ENCODE results near the gene ZNF804A.
"Not testable (repeated sequence)": the region's sequence is repeated elsewhere in the genome, so short reads cannot be mapped to it uniquely, and the experiment has no call there.

ZNF804A gene

DNA sequence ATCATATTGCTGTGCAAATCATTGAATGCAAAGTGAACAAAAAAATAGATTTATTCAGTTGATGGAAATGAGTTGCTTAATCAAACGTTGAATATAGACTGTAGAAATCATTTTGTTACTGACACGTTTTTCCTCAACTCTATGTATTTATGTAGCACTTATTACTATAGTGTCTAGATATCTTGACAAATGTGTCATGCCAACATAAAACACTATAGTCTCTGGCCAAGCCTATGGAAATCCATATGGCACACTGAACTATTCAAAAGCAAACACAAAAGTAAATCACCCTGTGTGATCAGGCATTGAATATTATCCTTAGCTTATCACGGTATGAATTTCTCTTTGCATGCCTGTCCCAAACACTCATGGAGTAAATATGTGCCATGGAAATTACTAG lies 131.3 kb downstream of the ZNF804A start:
- DNase-seq: no peak

DNA sequence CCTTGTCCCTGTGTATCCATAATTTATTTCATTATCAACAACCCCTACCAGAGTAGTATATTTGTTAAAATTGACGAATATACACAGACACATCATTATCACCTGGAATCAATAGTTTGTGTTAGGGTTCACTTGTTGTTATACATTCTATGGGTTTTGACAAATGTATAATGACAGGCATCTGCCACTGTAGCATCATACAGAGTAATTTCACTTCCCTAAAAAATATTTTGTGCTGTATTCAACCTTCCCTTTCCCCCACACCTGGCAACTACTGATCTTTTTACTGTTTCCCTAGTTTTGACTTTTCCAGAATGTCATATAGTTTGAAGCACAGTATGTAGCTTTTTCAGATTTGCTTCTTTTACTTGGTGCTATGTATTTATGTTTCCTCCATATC lies 132.0 kb downstream of the ZNF804A start:
- DNase-seq: no peak

DNA sequence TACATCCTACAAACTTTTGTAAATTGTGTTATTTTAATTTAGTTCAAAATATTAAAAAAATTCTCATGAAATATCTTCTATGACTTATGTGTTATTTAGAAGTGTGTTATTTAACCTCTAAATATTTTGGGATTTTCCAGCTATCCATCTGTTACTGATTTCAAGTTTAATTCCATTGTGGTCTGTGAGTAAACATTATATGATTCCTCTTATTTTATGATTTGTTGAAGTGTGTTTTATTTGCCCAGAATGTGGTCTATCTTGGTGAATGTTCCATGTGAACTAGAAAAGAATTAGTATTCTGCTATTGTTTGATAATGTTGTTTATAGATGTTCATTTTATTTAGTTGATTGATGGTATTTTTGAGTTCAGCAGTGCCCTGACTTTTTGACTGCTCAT lies 136.0 kb downstream of the ZNF804A start:
- no peak for DNase-seq

DNA sequence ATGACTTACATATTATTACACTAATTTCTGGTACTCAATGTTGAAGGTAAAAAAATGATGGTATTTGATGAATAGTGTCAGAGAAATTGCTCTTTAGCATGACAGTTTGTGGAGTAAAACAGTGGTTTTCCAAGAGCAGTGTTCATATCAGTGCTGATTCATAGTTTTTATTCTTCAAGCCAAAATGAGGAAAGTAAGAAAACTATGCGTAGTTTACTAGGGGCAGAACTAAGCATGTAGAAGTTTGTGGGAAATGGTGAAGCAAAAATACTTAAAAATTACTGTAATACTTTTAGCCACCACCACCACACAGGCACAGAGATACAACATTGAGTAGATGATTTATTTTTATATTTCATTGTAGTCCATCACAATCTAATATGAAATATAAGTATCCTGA lies 137.3 kb downstream of the ZNF804A start:
- DNase-seq: no peak

DNA sequence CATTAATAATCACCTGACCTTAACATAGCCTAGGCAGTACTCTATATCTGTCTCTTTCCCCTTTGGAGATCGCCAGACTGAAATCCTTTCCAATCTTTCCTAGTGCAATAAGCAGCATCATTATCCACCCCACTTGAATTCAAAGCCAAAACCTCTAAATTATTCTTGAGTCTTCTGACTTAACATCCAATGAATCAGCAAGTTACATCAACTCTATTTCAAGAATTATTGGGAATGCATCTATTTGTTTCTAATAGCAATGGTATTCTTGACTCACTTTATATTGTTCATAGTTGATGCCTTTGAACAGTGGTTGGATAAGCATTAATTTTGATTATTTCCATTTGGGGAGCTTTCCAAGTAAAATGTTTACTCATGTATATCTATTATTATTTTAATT lies 144.8 kb downstream of the ZNF804A start:
- DNase-seq: no peak

DNA sequence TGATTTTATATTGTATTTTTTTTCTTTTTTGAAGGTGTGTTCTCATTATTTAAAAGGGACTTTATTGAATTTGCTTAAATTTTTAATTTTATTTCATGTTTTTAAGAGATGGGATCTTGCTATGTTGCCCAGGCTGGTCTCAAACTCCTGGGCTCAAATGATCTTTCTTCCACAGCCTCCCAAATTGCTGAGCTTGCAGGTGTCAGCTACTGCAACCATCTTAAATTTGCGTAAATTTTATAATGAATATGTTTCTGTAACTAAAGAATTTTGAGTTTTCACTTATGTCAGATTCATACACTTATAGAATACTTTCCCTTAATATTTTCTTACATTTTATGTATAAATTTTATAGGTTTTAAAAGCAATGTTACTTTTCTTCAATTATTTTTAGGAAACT lies 157.8 kb downstream of the ZNF804A start:
- no peak for DNase-seq

DNA sequence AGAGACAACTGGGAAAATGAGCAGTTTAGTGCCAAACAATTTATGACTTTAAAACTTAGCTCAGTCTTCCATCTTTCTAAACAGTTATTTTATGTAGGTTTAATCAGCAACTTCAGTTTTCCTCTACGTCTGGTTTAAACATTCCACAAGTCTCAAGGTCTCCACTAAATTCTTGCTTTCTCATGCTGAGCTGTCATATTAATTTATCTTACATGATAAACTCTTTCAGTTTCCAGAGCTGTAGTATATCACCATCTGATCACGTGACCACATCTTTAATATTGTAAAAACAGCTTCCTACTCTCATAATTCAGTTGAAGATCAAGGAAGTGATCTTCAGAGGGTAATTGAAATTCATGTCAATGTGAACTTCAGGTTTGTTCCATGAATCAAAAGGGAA lies 158.6 kb downstream of the ZNF804A start:
- DNase-seq: no peak

DNA sequence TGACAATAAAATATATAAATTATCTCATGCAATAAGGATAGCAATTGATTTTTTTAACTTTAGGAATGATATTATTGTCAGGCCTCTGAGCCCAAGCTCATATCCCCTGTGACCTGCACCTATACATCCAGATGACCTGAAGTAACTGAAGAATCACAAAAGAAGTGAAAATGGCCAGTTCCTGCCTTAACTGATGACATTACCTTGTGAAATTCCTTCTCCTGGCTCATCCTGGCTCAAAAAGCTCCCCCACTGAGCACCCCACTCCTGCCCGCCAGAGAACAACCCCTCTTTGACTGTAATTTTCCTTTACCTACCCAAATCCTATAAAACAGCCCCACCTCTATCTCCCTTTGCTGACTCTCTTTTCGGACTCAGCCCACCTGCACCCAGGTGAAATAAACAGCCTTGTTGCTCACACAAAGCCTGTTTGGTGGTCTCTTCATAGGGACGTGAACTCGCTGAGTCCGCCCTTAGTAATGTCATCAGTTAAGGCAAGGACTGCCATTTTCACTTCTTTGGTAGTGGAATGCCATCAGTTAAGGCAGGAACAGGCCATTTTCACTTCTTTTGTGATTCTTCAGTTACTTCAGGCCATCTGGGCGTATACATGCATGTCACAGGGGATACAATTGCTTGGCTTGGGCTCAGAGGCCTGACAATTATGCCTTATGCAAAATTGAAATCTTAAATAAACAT lies 161.4 kb downstream of the ZNF804A start:
- DNase-seq: not testable (repeated sequence)

DNA sequence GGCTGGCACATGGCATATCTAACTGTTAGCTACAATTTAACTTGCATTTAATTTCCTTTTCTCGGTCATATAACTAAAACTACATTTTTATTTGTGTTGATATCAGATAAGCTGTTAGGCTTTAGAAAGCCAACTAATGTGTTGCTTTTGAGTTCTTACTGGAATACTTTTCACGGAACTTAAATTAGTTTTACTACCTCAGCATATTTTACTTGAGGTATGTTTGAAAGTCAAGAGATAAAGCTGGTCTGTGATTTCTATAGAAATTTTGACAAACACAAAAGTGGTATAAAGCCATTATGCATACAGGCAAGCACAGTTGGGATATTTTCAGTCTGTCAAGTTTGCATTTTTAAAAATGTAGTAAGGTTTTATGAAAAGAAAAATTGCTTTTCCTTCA lies 162.6 kb downstream of the ZNF804A start:
- DNase-seq: no peak

DNA sequence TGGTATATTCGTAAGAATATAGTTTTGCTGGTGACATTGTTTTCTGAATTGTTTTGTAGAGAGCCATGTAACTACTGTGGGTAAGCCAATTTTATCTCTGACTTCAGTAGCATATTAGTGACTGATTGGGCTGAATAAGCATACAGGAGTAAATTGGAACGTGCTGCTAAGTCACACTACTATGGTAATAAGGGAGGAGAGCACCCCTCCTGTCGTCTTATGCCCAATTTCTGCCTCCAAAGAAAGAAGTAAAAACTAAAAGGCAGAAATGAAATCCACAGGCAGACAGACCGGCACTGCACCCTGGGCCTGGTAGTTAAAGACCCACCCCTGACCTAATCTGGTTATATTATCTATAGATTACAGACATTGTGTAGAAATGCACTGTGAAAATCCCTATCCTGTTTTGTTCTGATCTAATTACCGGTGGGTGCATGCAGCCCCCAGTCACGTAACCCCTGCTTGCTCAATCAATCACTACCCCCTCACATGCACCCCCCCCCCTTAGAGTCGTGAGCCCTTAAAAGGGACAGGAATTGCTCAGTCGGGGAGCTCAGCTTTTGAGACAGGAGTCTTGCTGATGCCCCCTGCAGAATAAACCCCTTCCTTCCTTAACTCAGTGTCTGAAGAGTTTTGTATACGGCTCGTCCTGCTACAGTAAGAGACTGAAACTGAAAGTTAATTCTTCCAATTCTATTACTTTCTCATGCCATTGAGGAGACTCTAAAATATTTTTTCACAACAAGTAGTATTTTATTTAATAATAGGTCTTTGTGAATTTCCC lies 167.0 kb downstream of the ZNF804A start:
- DNase-seq: no peak

DNA sequence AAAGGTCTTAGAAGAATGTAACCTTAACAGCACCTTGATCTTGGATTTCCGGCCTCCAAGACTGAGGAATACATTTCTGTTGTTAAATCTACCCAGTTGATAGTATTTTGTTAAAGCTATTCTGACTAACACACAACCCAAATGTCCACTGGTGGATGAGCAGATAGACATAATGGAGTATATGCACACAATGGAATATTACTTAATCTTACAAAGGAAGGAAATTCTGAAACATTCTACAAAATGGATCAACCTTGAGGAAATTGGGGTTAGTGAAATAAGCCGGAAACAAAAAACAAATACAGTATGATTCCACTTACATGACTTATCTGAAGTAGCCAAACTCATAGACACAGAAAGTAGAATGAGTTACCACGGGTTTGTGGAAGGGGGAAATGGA lies 168.7 kb downstream of the ZNF804A start:
- no peak for DNase-seq

DNA sequence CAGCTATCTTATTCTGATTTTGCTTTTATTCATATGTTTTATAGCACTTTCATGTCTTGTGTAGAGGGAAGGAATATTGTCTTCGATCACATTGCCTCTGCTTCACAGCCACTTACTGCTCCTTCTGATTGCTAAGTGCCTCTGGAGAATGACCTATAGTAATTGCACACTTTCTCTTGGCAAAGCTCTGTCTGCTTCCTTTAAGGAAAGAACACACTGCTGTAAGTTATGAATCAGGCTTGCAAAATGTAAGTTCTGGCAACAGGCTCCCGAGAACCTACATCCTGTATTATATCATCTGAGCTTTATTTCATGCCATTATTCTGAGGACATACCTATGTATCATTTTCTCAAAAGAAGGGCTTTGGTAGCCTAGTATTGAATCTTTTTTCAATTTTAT lies 170.7 kb downstream of the ZNF804A start:
- DNase-seq: no peak

DNA sequence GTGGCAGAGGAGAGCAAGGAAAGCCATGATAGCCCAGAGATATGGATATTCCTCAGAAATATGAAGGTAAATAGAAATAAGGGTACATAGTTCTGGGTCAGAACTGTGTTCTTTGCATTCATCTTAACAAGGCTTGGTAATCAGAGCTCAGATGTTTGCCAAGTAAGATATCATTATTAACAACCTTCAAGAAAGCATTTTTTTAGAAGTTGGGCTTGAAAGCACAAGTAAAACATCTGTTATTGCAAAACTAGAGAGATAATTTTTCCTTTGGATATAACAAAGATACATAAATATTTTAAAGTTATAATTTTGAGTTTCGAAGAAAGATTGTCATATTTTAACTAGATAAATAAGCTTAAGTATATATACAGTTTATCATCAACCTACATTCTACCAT lies 171.4 kb downstream of the ZNF804A start:
- DNase-seq: no peak

DNA sequence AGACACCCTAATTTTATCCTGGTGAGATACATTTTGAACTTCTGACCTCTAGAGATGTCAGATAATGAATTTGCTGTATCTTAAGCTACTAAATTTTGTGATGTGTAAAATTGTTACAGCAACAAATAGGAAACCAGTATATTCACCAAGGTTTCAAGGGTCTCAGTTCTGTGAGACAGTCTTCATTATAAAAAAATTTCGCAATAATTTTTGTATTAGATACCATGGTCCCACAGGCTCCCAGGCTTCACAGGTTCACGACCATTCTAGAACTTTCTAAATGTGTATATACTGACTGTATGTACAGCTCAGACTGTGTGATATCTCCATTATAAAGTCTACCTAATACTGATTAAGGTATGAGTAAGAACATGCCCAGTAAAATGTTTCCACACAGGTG lies 181.4 kb downstream of the ZNF804A start:
- DNase-seq: no peak

DNA sequence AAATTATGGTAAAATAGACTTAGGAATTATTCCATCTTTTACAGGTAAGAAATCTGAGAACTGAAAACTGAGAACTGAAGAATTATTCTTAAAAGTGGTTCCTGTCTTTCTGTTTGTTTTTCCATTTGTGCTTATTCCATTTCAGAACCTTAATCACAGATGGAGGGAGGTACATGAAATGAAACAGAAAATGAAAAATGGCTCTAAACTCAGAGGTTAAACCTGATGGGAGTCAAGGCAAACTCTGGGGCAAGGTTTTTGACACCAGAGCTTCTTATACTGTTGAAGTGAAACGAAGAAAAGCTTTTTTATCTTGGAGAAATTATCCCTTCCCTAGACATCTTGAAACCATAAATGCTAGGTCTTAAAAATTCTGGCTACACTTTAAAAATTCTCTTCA lies 182.1 kb downstream of the ZNF804A start:
- no peak for DNase-seq

DNA sequence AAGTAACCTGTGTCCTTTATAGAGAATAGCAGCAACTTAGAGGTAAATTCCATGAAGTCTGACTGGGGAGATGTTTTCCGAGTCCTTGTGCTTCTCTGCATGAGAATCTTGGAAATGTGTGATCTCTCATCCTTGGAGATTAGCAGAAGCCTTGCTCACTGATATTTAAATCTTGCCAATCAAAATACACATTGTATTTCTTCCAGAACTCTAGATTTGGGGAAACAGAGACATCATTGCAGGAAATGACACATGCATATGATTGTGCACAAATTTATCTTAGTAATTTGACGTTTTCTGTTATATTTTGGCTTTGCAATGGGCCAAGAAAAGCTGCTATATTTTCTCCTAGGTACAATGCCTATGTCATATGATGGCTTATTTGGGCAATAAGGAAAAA lies 182.6 kb downstream of the ZNF804A start:
- no peak for DNase-seq

DNA sequence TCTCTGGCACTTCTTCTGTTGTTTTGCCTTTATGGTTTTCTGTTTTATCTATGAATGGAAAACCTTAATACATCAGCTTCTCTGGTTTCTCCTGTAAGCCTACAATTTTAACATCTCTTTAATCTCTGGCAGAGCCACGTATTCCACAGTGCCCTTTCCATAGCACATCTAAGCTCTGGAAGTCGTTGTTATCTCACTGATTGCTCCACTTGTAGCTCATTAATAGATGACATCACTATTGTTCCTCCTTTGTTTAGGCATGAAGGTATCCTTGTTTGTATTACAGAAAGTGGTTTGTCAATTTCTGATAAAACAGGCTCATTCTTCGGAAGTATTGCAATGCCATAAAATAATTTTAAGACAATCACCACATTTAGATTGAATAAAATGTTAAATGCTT lies 185.2 kb downstream of the ZNF804A start:
- no peak for DNase-seq

DNA sequence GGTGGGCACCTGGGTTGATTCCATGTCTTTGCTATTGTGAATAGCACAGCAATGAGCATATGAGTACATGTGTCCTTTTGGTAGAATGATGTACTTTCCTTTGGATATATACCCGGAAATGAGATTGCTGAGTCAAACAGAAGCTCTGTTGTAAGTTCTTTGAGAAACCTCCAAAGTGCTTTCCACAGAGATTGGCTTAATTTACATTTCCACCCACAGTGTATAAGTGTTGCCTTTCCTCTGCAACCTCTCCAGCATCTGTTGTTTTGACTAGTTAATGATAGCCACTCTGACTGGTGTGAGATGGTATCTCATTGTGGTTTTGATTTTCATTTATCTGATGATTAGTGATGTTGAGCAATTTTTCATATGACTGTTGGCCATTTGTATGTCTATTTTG lies 194.8 kb downstream of the ZNF804A start:
- DNase-seq: no peak

DNA sequence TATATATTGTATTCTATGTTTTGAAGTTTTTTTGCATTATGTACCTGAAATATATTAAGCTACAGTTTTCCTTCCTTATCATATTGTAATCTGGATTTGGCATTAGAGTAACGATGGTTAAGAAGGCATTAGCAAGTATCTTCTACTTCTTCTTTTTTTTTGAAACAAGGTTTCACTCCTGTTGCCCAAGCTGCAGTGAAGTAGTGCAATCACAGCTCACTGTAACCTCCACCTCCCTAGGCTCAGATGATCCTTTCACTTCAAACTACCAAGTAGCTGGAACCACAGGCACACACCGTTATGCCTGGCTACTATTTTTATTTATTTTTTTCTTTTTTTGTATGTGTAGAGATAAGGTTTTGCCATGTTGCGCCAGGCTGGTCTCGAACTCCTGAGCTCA lies 201.1 kb downstream of the ZNF804A start:
- no peak for DNase-seq

DNA sequence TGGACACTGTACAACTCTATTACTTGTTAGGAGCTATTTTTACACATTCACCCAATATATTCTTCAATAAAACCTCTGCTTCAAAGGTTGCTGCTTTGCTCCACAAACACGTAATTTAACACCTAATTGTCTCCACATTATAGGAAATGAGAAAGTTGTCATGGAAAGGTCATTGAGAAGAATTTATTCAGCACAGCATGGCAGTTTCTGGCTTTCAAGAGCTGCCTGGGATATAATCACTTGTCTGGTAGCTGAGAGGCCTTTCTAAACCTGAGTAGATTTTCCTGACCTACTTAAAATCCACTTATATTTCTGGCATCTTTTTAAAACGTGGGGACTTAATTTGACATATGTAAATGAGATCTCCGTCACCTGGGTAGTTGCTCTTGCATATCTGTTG lies 216.1 kb downstream of the ZNF804A start:
- DNase-seq: no peak

DNA sequence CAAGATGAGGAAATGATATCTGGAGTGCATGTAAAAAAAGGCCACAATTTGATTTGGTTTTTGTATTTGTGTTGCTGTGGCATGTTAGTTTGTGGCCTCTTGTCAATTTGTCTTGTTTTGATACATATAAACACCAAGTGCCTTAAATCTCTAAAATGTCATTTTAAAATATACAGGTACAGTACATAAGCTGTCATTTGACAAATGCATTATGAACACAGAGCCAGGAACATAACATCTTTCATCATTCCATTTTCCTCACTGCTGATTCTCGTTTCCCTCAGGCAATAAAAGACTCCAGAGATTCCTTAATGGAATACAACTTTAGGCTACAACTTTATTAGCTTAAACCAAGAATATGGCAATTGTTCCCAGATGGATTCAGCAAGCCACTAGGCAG lies 217.5 kb downstream of the ZNF804A start:
- DNase-seq: no peak

DNA sequence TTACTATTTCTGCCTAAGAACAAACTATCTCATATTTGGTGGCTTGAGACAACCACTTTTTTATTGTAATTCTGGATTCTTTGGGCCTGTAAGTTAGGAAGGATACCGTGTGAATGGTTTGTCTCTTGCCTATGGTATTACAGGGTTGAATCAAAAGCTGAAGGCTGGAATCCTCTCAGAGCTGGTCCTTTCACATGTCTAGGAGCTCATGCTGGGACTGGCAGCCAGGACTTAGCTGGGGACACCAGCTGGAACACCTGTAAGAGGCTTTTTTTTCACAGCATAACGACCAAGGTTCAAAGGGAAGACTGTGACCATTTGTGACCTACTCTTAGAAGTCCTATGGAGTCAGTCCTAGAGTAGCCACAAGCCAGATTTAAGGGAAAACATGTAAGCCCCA lies 226.3 kb downstream of the ZNF804A start:
- DNase-seq: no peak

DNA sequence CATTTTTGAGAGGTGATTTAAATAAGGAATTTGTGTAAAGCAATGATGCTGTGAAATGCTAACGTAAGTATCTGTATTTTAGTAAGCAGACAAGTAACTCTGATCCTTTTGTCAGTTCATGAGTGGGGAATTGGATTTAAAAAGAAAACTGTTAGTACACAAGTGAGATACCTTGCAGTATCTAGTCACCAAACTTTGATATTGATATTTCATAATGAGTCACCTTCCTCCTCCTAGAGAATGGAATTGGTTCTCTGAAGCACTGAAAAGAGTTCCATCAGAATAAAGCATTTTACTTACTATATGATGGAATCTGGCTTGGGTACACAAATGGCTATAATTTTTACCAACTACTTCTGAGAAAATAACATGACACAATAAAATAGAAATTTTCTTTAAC lies 232.2 kb downstream of the ZNF804A start:
- no peak for DNase-seq

DNA sequence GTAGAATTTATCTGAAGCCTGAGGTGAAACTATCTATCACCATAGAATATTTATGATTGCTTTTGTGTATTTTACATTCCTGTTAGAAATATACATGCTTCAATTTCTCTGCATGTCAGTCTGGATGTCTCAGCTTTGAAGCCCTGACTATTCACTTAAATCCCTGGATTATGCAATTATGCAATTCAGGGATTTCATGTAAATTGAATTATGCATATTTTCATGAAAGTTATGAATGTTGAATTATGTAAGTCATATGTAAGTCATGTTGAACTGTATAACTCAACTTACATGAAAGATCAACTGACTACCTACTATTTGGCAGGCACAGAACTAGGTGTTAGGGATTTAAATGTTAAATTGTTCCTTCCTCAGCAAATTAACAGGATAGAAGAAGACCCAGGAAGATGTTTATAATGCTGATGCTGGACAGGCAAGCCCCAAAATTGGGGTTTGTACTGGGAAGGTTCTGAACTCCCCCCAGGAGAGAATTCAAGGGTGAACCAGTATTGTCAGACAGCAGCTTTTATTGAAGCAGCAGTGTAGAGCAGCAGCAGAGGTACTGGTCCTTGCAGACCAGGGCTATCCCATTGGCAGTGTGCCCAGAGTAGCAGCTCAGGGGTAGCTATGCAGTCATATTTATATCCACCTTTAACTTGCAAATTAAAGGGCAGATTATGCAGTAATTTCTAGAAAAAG lies 236.5 kb downstream of the ZNF804A start:
- DNase-seq: no peak
